IMR-90 (cell line): ENCODE results near the gene HUWE1. TPM values are rescaled to one million over a fixed set of nuclear protein-coding genes. Genes with fewer than 3 reads are reported as not detected.

Experiments used
- ATAC-seq: fragments of 200-7000 bp; cut with Tn5 transposase; 2 replicates; pipeline ENCODE4 v1.9.1; 2020; ENCODE audit warnings: low read depth, mild to moderate bottlenecking, moderate library complexity
- BruUV-seq: library from RNA; stranded (reverse); fragments of 400-500 nt; replicated peaks from 2 replicates; lab custom pipeline; 2021; lab: Mats Ljungman, UMichigan
- CTCF ChIA-PET: fragments of 300-600 bp; formaldehyde crosslinking; extraction: SDS; loops from one replicate; lab custom pipeline; 2021; ENCODE audit warnings: antibody characterized with exemption; lab: Yijun Ruan, JAX
- POLR2A ChIA-PET: fragments of 300-600 bp; sonication (Branson Sonifier 250); formaldehyde crosslinking; loops from one replicate; lab custom pipeline; 2022; ENCODE audit warnings: antibody characterized with exemption; ENCODE audit not compliant: unreplicated experiment; lab: Charles Lee
- DNase-seq: peaks from one replicate; pipeline ENCODE4 v3.0.0; 2013
- H2AFZ ChIP-seq: replicated peaks from 2 replicates; pipeline ENCODE3; 2013; ENCODE audit warnings: low read length, mild to moderate bottlenecking; ENCODE audit not compliant: poor library complexity
- H2AK5ac ChIP-seq: 2 replicates; pipeline ENCODE4 v1.6.1; 2013; ENCODE audit warnings: low read depth, low read length, inconsistent platforms
- H2AK9ac ChIP-seq: replicated peaks from 2 replicates; pipeline ENCODE3; 2013; ENCODE audit warnings: mild to moderate bottlenecking, low read depth, low read length, moderate library complexity; ENCODE audit not compliant: poor library complexity
- H2BK120ac ChIP-seq: 2 replicates; pipeline ENCODE4 v1.6.1; 2013; ENCODE audit warnings: low read depth, low read length, inconsistent platforms
- H2BK15ac ChIP-seq: 3 replicates; pipeline ENCODE4 v1.6.1; 2013; ENCODE audit warnings: low read depth, low read length, inconsistent platforms
- H2BK20ac ChIP-seq: 2 replicates; pipeline ENCODE4 v1.6.1; 2013; ENCODE audit warnings: low read depth, mild to moderate bottlenecking, inconsistent platforms, low read length, moderate library complexity
- H2BK5ac ChIP-seq: 2 replicates; pipeline ENCODE4 v1.6.1; 2013; ENCODE audit warnings: mild to moderate bottlenecking, low read depth, low read length, inconsistent platforms; ENCODE audit not compliant: poor library complexity, severe bottlenecking
- H3K14ac ChIP-seq: replicated peaks from 2 replicates; pipeline ENCODE4 v1.6.1; 2013; ENCODE audit warnings: low read depth, low read length, inconsistent platforms
- H3K18ac ChIP-seq: 2 replicates; pipeline ENCODE4 v1.6.1; 2013; ENCODE audit warnings: low read depth, low read length, control low read depth
- H3K23ac ChIP-seq: 2 replicates; pipeline ENCODE4 v1.6.1; 2013; ENCODE audit warnings: low read depth, low read length, inconsistent platforms
- H3K27ac ChIP-seq: 2 replicates; pipeline ENCODE4 v1.5.1; 2013; ENCODE audit warnings: mild to moderate bottlenecking, control low read depth, low read length; ENCODE audit not compliant: insufficient read depth
- H3K27me3 ChIP-seq: 2 replicates; pipeline ENCODE4 v1.6.1; 2013; ENCODE audit warnings: low read length; ENCODE audit not compliant: control insufficient read depth, insufficient read depth
- H3K36me3 ChIP-seq: 2 replicates; pipeline ENCODE4 v1.6.1; 2013; ENCODE audit warnings: low read length, mixed read lengths; ENCODE audit not compliant: control insufficient read depth, insufficient read depth
- H3K4ac ChIP-seq: 2 replicates; pipeline ENCODE4 v1.6.1; 2013; ENCODE audit warnings: low read depth, low read length, inconsistent platforms
- H3K4me1 ChIP-seq: 2 replicates; pipeline ENCODE4 v1.6.1; 2013; ENCODE audit warnings: low read length, mixed read lengths; ENCODE audit not compliant: control insufficient read depth, insufficient read depth
- H3K4me2 ChIP-seq: 2 replicates; pipeline ENCODE4 v1.6.1; 2013; ENCODE audit warnings: low read depth, mild to moderate bottlenecking, control low read depth, low read length, moderate library complexity
- H3K4me3 ChIP-seq: 2 replicates; pipeline ENCODE4 v1.5.1; 2013; ENCODE audit warnings: low read depth, mild to moderate bottlenecking, control low read depth, low read length, moderate library complexity; ENCODE audit not compliant: insufficient read depth
- H3K56ac ChIP-seq: 2 replicates; pipeline ENCODE4 v1.6.1; 2013; ENCODE audit warnings: low read length, inconsistent platforms; ENCODE audit not compliant: insufficient read depth; ENCODE audit errors: extremely low read depth
- H3K79me1 ChIP-seq, 2 experiments: 2 replicates each; pipeline ENCODE4 v1.6.1; 2013; ENCODE audit warnings: low read length in 2 of 2, inconsistent platforms in 1 of 2, low read depth in 1 of 2
- H3K9ac ChIP-seq: 2 replicates; pipeline ENCODE4 v1.6.1; 2013; ENCODE audit warnings: low read depth, low read length, control low read depth
- H3K9me1 ChIP-seq: 2 replicates; pipeline ENCODE4 v1.6.1; 2013; ENCODE audit warnings: low read length, inconsistent platforms; ENCODE audit not compliant: insufficient read depth
- H3K9me3 ChIP-seq: 2 replicates; pipeline ENCODE4 v1.6.1; 2013; ENCODE audit warnings: low read length; ENCODE audit not compliant: control insufficient read depth, insufficient read depth
- H4K20me1 ChIP-seq: 2 replicates; pipeline ENCODE4 v1.6.1; 2013; ENCODE audit warnings: low read length, inconsistent platforms; ENCODE audit not compliant: insufficient read depth
- H4K5ac ChIP-seq: 2 replicates; pipeline ENCODE4 v1.6.1; 2013; ENCODE audit warnings: mild to moderate bottlenecking, low read depth, low read length, control low read depth
- H4K8ac ChIP-seq, 2 experiments: 2 replicates each; pipeline ENCODE4 v1.6.1; 2013; ENCODE audit warnings: low read depth in 2 of 2, low read length in 2 of 2, control low read depth in 1 of 2, inconsistent platforms in 1 of 2
- H4K91ac ChIP-seq: 2 replicates; pipeline ENCODE4 v1.6.1; 2013; ENCODE audit warnings: low read depth, low read length, inconsistent platforms; ENCODE audit not compliant: insufficient read depth
- CEBPB ChIP-seq: IDR thresholded peaks from 2 replicates; pipeline ENCODE4 v1.6.1; 2012; ENCODE audit warnings: low read depth, low read length, improper control_type of control experiment
- MXI1 ChIP-seq: IDR thresholded peaks from 2 replicates; pipeline ENCODE4 v1.6.1; 2012; ENCODE audit warnings: low read depth, mild to moderate bottlenecking, low read length, moderate library complexity, borderline replicate concordance
- WGBS, 2 experiments: methylation state at CpG; one replicate each; pipeline versions ENCODE4 v1.1.5 to v1.1.7; 2013; ENCODE audit warnings: missing lambda C conversion rate in 2 of 2; ENCODE audit not compliant: insufficient read length in 1 of 2; ENCODE audit errors: extremely low coverage in 2 of 2; 5-methylcytosine and 5-hydroxymethylcytosine counted together
- dilution Hi-C: fragments of 300-500 bp; cut with HindIII; formaldehyde crosslinking; loops from one replicate; pipeline ENCODE4 v1.14.3; 2018; ENCODE audit warnings: low sequenced_read_pairs; ENCODE audit not compliant: unreplicated experiment
- in situ Hi-C: fragments of 300-500 bp; cut with MboI; formaldehyde crosslinking; loops from 3 replicates; pipeline ENCODE4 v1.14.3; 2019; ENCODE audit warnings: low sequenced_read_pairs, inconsistent platforms, mixed read lengths
- intact Hi-C: fragments of 100-400 bp; cut with micrococcal nuclease; formaldehyde crosslinking; loops from 2 replicates; pipeline ENCODE4 v1.10.0; 2022
- polyA plus RNA-seq, 3 experiments: library from polyadenylated mRNA; depleted of rRNA; stranded (reverse); fragments of >200 nt; gene quantifications; 2 replicates each; pipeline ENCODE4 v1.2.3, GENCODE V29; 2012; ENCODE audit warnings: low replicate concordance in 1 of 3
- total RNA-seq: library from RNA; depleted of rRNA; stranded (reverse); fragments of >200 nt; gene quantifications from 2 replicates; pipeline ENCODE4 v1.2.3, GENCODE V29; 2012

The HUWE1 gene
- total and polyA plus RNA-seq, 2 of the 4 experiments (the other 2 are of a cell fraction), result 47.6 to 57.7 TPM

DNA sequence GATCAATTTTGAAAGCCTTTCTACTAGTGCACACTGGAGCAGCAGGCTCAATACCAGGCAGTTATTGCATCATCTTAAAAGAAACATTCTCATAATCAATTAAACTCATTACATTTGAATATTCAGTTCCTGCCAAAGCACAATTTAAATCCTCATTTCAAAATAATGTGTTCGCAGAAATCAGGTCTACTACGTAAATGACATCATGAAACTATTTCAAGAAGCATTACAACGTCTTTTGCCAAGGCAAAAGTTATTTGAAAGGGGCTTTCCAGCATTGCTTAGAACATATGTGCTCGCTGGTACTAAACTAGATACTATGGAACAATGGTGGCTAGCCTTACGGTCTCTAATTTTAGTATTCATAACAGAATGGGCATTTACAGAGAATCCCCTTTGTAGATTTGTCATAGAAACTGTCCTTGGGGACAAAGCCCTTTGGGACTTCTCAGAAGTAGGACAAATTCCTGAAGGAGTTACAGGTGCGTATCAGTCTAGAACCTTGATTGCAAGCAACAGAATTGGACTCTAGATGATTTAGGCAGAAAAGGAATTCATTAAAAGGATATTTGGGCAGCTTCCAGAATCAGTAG is 27.6 kb upstream of the HUWE1 start:
- H2BK15ac ChIP-seq, result no peak overlapping the region
- no CpG with 5 or more reads among the region's 6 CpGs for WGBS, 2 experiments
- H4K8ac ChIP-seq, result no peak overlapping the region
- BruUV-seq, result no TSS peak
- no peak overlapping the region for H3K4ac ChIP-seq
- ChIA-PET CTCF (no interaction called here), POLR2A (no interaction called here)
- no peak for ATAC-seq
- H3K23ac ChIP-seq, result no peak overlapping the region
- H3K18ac ChIP-seq, result no peak overlapping the region
- no peak overlapping the region for H2AK5ac ChIP-seq
- peak overlapping the region; percentile 84 for H2AFZ ChIP-seq
- no peak overlapping the region for H3K9ac ChIP-seq
- H2BK20ac ChIP-seq, result no peak overlapping the region
- no peak overlapping the region for H3K4me2 ChIP-seq
- H3K4me3 ChIP-seq, result no peak overlapping the region
- no peak overlapping the region for H4K91ac ChIP-seq
- H3K14ac ChIP-seq, result no peak overlapping the region
- H3K27me3 ChIP-seq, result peaks cover 10% of the 10 kb centered on the region
- dilution Hi-C loops, result no loop called here
- no peak overlapping the region for H4K5ac ChIP-seq
- peak; percentile 4 for DNase-seq
- peaks cover 6% of the 10 kb centered on the region; the same call in 1 of the 2 replicates for H3K4me1 ChIP-seq
- TF ChIP-seq CEBPB (peak; percentile 75), MXI1 (no peak)
- H3K79me1 ChIP-seq, result no peaks in the 10 kb centered on the region
- 0 out of 2 replicates have a peak, but pooled peaks cover 3% of the 10 kb centered on the region for H3K9me1 ChIP-seq
- no peak overlapping the region for H2BK5ac ChIP-seq
- H3K56ac ChIP-seq, result no peak overlapping the region
- H3K36me3 ChIP-seq, result no peaks in the 10 kb centered on the region
- in situ Hi-C loops, result no loop called here
- H2BK120ac ChIP-seq, result no peak overlapping the region
- intact Hi-C loops, result no loop called here
- no peak overlapping the region for H2AK9ac ChIP-seq
- H4K20me1 ChIP-seq, result no peaks in the 10 kb centered on the region
- H3K27ac ChIP-seq, result no peak overlapping the region
- no peaks in the 10 kb centered on the region for H3K9me3 ChIP-seq
